T-helper 17 cell (primary cell): Measurements from ENCODE around the gene BRD7. TPM values are rescaled to one million over a fixed set of nuclear protein-coding genes. Genes with fewer than 3 reads are reported as not detected.

Experiments used
- ATAC-seq: fragments of 150-1000 bp; cut with Tn5 transposase; 2 replicates; pipeline ENCODE4 v1.10.0; 2021; ENCODE audit warnings: mild to moderate bottlenecking, moderate library complexity
- DNase-seq, 3 donors: peaks; one replicate each; pipeline versions ENCODE4 v3.0.0 to v3.0.0-alpha.2; 2020 to 2021
- H3K9me3 ChIP-seq: one replicate; pipeline ENCODE4 v1.7.0; 2013; ENCODE audit warnings: low read length, mild to moderate bottlenecking; ENCODE audit not compliant: control insufficient read depth, poor library complexity, severe bottlenecking
- H3K27ac Mint-ChIP-seq: one replicate; pipeline ENCODE4 v1.8.0; 2022; ENCODE audit warnings: mild to moderate bottlenecking, moderate library complexity, mixed read lengths
- H3K27me3 Mint-ChIP-seq: one replicate; pipeline ENCODE4 v1.8.0; 2022; ENCODE audit warnings: mixed read lengths
- H3K36me3 Mint-ChIP-seq: one replicate; pipeline ENCODE4 v1.8.0; 2022; ENCODE audit warnings: low read depth, mixed read lengths
- H3K4me1 Mint-ChIP-seq: one replicate; pipeline ENCODE4 v1.8.0; 2022; ENCODE audit warnings: mild to moderate bottlenecking, mixed read lengths
- H3K4me3 Mint-ChIP-seq: one replicate; pipeline ENCODE4 v1.8.0; 2022; ENCODE audit warnings: mild to moderate bottlenecking, moderate library complexity, mixed read lengths
- total RNA-seq, 4 donors: library from RNA in 2 of 4; stranded (reverse) in 2 of 4; gene quantifications; one replicate each; pipeline ENCODE4 v1.2.3 and lab custom pipeline; 2022 to 2026

Gene BRD7
- total RNA-seq, 2 donors from 2014 or later = 74.2 to 83.4 TPM

GRCh38 chr16:50318796-50319578 lies 49.8 kb downstream of the BRD7 start:
- DNase-seq = no peak
- Mint-ChIP-seq H3K36me3 (peaks cover 5% of the 10 kb centered on the region), H3K27me3 (no peaks in the 10 kb centered on the region), H3K4me1 (peaks cover 16% of the 10 kb centered on the region), H3K27ac (peak overlapping the region; percentile 66), H3K4me3 (no peak overlapping the region)
- no peaks in the 10 kb centered on the region for H3K9me3 ChIP-seq
- peak; percentile 74 for ATAC-seq

DNA sequence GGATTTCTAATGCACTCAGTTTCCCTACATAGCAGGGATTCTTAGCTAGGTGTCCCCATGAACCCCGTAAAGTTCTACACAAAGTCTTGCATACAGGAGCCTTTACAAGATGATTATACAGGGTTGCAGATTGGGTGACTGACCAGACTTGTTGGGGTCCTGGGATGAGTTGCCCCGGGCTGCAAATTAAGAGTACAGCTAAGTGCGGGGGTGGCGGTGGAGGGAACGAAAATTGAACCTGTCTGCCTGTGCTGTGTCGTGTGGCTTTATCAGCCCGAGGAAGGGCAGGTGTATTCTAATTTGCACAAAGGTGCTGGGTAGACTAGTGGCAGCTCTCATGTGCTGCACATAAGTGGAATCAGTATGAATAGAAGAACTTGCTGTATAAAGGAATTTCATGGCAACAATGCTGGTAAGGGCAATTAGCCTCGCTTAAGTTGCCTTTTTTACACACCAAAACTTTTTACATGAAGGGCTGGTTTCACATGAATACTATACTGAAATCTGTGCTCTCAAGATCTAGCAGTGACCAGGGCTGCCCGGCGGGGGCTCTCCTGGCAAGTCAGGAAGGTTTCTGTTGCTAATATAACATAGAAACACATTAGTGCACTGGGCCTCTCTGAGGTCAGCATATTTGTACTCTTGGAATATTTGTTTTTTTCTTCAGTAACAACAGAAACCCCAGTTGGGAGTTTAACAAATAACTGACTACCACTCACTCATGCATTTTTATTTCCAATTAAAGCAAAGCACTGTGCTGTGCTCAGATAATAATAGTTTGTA lies 51.7 kb downstream of the BRD7 start:
- no peaks in the 10 kb centered on the region for H3K9me3 ChIP-seq
- peak overlapping the region; percentile 66 for H3K27ac Mint-ChIP-seq
- peak overlapping the region; percentile 25 for H3K4me3 Mint-ChIP-seq
- peaks cover 19% of the 10 kb centered on the region for H3K4me1 Mint-ChIP-seq
- no peaks in the 10 kb centered on the region for H3K27me3 Mint-ChIP-seq
- H3K36me3 Mint-ChIP-seq = no peaks in the 10 kb centered on the region
- ATAC-seq (no peak), DNase-seq (no peak)

- H3K27ac Mint-ChIP-seq = peak overlapping the region; percentile 41
- H3K27me3 Mint-ChIP-seq = no peaks in the 10 kb centered on the region
- H3K36me3 Mint-ChIP-seq = no peaks in the 10 kb centered on the region
- H3K4me1 Mint-ChIP-seq = peaks cover 21% of the 10 kb centered on the region
- no peak for DNase-seq
- no peaks in the 10 kb centered on the region for H3K9me3 ChIP-seq
- no peak for ATAC-seq
- H3K4me3 Mint-ChIP-seq = peak overlapping the region; percentile 25
Measured at GRCh38 chr16:50316102-50316847, 52.5 kb downstream of the BRD7 start.

DNA sequence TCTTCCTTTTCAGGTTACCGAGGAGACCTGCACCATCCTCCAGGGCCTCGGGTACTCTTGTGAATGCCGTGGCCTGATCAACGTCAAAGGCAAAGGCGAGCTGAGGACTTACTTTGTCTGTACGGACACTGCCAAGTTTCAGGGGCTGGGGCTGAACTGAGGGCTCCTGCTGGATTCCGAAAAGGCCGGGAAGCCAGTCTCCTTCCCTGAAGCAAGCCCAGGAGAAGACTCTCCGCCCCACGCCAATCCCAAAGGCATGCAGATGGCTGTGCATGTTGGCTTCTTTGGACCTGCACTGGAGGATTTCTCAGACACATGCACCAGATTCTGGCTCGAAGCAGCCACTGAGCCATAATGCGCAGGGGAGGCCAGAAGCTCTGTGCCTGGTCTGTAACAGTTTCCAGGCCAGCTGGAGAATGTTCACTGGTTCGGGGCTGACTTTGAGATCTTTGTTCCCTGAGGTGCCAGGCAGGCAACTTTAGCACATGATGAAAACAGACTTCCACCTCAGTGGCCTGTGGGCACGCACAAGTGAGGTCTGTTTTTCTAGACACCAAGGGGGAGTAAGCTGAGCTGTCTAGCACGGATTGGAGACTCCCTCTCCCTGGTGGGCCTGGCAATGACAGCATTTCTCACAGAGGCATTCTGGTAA lies 53.3 kb downstream of the BRD7 start:
- no peak for ATAC-seq
- DNase-seq = peak in 1 of 3 donors; percentile 1
- no peaks in the 10 kb centered on the region for H3K36me3 Mint-ChIP-seq
- H3K9me3 ChIP-seq = no peaks in the 10 kb centered on the region
- peak overlapping the region; percentile 41 for H3K27ac Mint-ChIP-seq
- peaks cover 21% of the 10 kb centered on the region for H3K4me1 Mint-ChIP-seq
- H3K27me3 Mint-ChIP-seq = no peaks in the 10 kb centered on the region
- H3K4me3 Mint-ChIP-seq = no peak overlapping the region

- Mint-ChIP-seq H3K4me3 (no peak overlapping the region), H3K27me3 (no peaks in the 10 kb centered on the region), H3K27ac (peak overlapping the region; percentile 41), H3K4me1 (peaks cover 28% of the 10 kb centered on the region), H3K36me3 (no peaks in the 10 kb centered on the region)
- ATAC-seq (no peak), DNase-seq (peak in 1 of 3 donors; percentile 1)
- H3K9me3 ChIP-seq = no peaks in the 10 kb centered on the region
Measured at GRCh38 chr16:50314665-50315064, 54.1 kb downstream of the BRD7 start.

GRCh38 chr16:50313596-50314478 lies 55.0 kb downstream of the BRD7 start:
- no peaks in the 10 kb centered on the region for H3K36me3 Mint-ChIP-seq

GRCh38 chr16:50311891-50312501 lies 56.8 kb downstream of the BRD7 start:
- Mint-ChIP-seq H3K36me3 (no peaks in the 10 kb centered on the region), H3K4me3 (no peak overlapping the region), H3K27me3 (no peaks in the 10 kb centered on the region), H3K4me1 (peaks cover 27% of the 10 kb centered on the region), H3K27ac (peak overlapping the region; percentile 9)
- no peaks in the 10 kb centered on the region for H3K9me3 ChIP-seq
- DNase-seq (no peak), ATAC-seq (no peak)

More at GRCh38 chr16:50313596-50314478, 55.0 kb downstream of the BRD7 start:
- peak in 1 of 3 donors; percentile 30 for DNase-seq
- peaks cover 26% of the 10 kb centered on the region for H3K4me1 Mint-ChIP-seq
- H3K27me3 Mint-ChIP-seq = no peaks in the 10 kb centered on the region
- ATAC-seq = peak; percentile 81
- peak overlapping the region; percentile 91 for H3K27ac Mint-ChIP-seq
- no peaks in the 10 kb centered on the region for H3K9me3 ChIP-seq
- peak overlapping the region; percentile 78 for H3K4me3 Mint-ChIP-seq

DNA sequence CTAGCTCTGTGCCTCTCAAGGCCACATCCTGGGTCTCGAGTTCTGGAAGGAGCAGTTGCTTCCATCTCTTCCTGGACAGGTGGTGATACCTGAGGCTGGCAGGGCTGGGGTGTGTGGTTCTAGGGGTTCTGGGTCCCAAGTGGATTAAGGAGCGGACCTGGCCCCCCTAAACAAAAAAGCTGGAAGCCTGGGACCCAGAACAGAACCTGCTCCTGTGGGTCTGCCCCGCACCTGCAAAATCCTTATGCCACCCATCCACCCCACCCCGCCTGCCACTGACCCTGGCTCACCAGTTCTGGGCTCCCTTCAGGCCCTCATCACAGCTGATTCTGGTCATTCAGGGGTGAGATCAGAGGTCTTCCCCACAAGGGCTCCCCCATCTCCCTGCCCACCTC lies 57.7 kb downstream of the BRD7 start:
- Mint-ChIP-seq H3K36me3 (no peaks in the 10 kb centered on the region), H3K27ac (no peak overlapping the region), H3K27me3 (no peaks in the 10 kb centered on the region), H3K4me1 (peaks cover 27% of the 10 kb centered on the region), H3K4me3 (no peak overlapping the region)
- no peak for DNase-seq
- ATAC-seq = no peak
- no peaks in the 10 kb centered on the region for H3K9me3 ChIP-seq

GRCh38 chr16:50310308-50311133 lies 58.3 kb downstream of the BRD7 start:
- no peak for ATAC-seq
- DNase-seq = no peak
- Mint-ChIP-seq H3K4me3 (no peak overlapping the region), H3K27me3 (no peaks in the 10 kb centered on the region), H3K27ac (peak overlapping the region; percentile 70), H3K36me3 (no peaks in the 10 kb centered on the region), H3K4me1 (peaks cover 27% of the 10 kb centered on the region)
- H3K9me3 ChIP-seq = no peaks in the 10 kb centered on the region

DNA sequence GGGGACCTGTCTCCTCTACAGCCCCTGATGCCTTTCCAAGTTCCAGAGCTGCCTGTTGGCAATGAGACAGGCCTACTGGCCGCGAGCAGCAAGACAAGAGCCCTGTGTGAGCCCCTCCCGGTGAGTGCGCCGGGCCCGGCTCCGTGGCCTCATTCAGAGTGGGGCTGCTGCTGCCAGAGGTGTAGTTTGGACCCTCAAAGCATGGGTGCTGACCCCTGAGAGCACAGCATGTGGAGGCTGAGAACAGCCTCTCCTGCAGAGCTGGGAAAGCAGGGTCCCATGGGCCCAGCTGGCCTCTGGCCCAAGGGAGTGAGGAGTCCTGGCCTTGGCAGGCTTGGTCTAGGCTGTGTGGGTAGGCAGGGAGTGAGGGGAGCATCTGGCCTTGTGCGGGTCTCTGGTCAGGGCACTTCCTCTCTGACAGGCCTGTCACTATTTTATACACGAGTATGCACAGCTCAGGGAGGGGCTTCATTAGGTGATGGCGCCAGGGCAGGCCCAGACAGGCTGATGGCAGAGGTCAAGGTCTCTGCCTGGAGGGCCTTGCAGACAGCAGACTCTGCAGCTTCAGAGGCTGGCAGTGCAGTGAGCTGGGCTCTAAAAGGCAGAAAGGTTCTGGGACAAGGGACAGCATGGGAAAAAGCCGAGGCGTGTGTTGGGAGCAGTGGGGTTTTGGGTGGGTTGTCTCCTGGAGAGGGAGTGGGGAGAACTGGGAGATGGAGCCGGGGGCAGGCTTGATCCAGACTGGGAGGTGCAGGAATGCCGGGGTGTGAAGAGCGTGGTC lies 59.1 kb downstream of the BRD7 start:
- H3K9me3 ChIP-seq = no peaks in the 10 kb centered on the region
- Mint-ChIP-seq H3K27ac (peak overlapping the region; percentile 70), H3K27me3 (no peaks in the 10 kb centered on the region), H3K36me3 (no peaks in the 10 kb centered on the region), H3K4me3 (no peak overlapping the region), H3K4me1 (peaks cover 27% of the 10 kb centered on the region)
- DNase-seq = peak in 1 of 3 donors; percentile 3
- ATAC-seq = no peak

GRCh38 chr16:50309156-50309526 lies 59.6 kb downstream of the BRD7 start:
- Mint-ChIP-seq H3K4me1 (peaks cover 24% of the 10 kb centered on the region), H3K36me3 (no peaks in the 10 kb centered on the region), H3K27ac (peak overlapping the region; percentile 70)

More at GRCh38 chr16:50309156-50309526, 59.6 kb downstream of the BRD7 start:
- Mint-ChIP-seq H3K4me3 (no peak overlapping the region), H3K27me3 (no peaks in the 10 kb centered on the region)
- DNase-seq (no peak), ATAC-seq (no peak)
- no peaks in the 10 kb centered on the region for H3K9me3 ChIP-seq
